T-helper 2 cell treated with Interferon-gamma antibody and Interleukin-4, amounts not matched to agents 5 μg/mL and 100 μg/mL, for 36 hours (primary cell): Measurements from ENCODE around the gene AKT1.

ENCODE experiments used
- DNase-seq: peaks from one replicate; pipeline ENCODE4 v3.0.0; 2021; ENCODE audit warnings: low spot score
- H3K27ac Mint-ChIP-seq: one replicate; pipeline ENCODE4 v1.8.0; 2021; ENCODE audit warnings: mild to moderate bottlenecking, mixed read lengths
- H3K27me3 Mint-ChIP-seq: one replicate; pipeline ENCODE4 v1.8.0; 2021; ENCODE audit warnings: low read depth, mixed read lengths
- H3K36me3 Mint-ChIP-seq: one replicate; pipeline ENCODE4 v1.8.0; 2021; ENCODE audit warnings: low read depth, mixed read lengths
- H3K4me1 Mint-ChIP-seq: one replicate; pipeline ENCODE4 v1.8.0; 2021; ENCODE audit warnings: low read depth, mixed read lengths
- H3K4me3 Mint-ChIP-seq: one replicate; pipeline ENCODE4 v1.8.0; 2022; ENCODE audit warnings: mild to moderate bottlenecking, moderate library complexity, mixed read lengths
- H3K9me3 Mint-ChIP-seq: one replicate; pipeline ENCODE4 v1.8.0; 2021; ENCODE audit warnings: mixed read lengths

Gene AKT1

DNA sequence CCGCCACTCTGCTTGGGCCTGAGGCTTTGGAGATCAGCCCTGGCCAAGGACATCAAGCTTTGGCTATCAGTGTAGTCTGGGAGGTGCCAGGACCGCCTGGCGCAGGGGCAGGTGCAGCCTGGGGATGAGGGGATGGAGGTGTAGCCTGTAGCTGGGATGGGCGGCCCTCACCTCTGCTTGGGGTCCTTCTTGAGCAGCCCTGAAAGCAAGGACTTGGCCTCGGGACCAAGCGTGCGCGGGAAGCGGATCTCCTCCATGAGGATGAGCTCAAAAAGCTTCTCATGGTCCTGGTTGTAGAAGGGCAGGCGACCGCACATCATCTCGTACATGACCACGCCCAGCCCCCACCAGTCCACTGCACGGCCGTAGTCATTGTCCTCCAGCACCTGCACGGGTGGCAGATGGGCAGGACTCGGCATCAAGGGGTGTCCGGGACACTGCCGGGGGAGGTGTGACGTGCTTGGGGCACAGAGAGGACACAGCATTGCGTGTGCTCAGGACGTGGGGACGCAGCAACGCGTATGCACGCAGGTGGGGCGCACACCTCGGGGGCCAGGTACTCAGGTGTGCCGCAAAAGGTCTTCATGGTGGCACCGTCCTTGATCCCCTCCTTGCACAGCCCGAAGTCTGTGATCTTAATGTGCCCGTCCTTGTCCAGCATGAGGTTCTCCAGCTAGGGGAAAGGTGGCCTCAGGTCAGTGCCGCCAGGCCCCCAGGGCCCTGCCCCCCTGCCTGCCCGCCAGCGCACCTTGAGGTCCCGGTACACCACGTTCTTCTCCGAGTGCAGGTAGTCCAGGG, 22.6 kb downstream of the AKT1 start:
- peaks cover 45% of the 10 kb centered on the region for H3K36me3 Mint-ChIP-seq
- peaks cover 5% of the 10 kb centered on the region for H3K9me3 Mint-ChIP-seq
- H3K27ac Mint-ChIP-seq, result no peak overlapping the region
- H3K4me1 Mint-ChIP-seq, result no peaks in the 10 kb centered on the region
- no peaks in the 10 kb centered on the region for H3K27me3 Mint-ChIP-seq
- DNase-seq, result no peak
- H3K4me3 Mint-ChIP-seq, result no peak overlapping the region

DNA sequence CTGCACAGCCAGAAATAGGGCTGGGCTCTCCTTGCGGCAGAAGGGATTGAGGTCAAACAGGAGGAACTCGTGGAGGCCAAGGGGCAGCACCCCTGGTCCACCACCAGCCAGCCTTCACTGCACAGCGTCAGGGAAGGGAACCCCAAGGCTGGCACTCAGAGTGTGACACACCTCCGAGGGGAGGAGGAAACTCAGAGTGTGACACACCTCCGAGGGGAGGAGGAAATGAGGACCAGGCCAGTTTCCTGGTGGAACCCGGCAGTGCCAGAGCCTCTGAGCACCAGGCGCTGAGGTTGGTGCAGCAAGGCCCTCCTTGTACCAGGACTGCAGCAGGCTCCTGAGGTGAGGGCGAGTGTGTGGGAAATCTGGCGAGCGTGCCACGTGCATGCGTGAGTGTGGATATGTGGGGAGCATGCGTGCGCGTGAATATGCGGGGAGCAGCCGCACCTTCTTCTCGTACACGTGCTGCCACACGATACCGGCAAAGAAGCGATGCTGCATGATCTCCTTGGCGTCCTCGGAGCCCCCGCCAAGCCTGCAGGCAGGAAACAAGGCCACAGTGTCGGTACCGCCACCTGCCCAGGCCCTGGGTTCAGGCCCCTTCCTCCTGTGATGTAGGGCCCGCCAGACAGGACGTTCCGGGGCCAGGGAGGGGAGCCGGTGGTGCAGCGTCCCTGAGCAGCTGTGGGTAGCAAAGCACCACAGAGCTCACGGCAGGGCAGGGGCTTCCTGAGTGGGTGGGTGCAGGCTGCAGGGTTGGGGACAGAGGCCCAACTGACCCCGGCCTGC, 23.4 kb downstream of the AKT1 start:
- no peaks in the 10 kb centered on the region for H3K4me1 Mint-ChIP-seq
- DNase-seq, result no peak
- no peaks in the 10 kb centered on the region for H3K27me3 Mint-ChIP-seq
- peaks cover 45% of the 10 kb centered on the region for H3K36me3 Mint-ChIP-seq
- H3K9me3 Mint-ChIP-seq, result peaks cover 5% of the 10 kb centered on the region
- no peak overlapping the region for H3K4me3 Mint-ChIP-seq
- H3K27ac Mint-ChIP-seq, result no peak overlapping the region

DNA sequence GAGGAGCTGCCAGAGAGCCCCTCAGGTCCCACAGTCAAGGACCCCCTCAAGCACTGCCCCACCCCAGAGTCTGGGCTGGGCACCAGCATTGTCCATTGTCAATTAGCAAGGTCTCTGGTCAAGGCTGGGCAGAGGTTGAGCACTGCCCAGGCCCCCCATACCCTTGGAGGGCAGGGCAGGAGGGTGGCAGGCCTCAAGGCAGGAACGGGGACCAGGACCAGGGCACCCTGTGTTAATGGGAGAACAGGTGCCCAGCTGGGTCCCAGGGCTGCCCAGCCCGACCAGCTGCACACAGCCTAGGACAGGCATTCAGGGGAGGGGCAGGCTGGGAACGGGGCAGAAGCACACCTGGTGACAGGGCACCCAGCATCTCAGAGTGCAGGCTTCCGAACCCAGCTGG, 24.2 kb downstream of the AKT1 start:
- Mint-ChIP-seq H3K9me3 (peaks cover 5% of the 10 kb centered on the region), H3K36me3 (peaks cover 40% of the 10 kb centered on the region), H3K4me1 (no peaks in the 10 kb centered on the region), H3K4me3 (no peak overlapping the region), H3K27ac (no peak overlapping the region), H3K27me3 (no peaks in the 10 kb centered on the region)
- no peak for DNase-seq

GRCh38 chr14:104770851-104771272, 24.7 kb downstream of the AKT1 start:
- no peak for DNase-seq
- peak overlapping the region; percentile 52 for H3K27ac Mint-ChIP-seq

DNA sequence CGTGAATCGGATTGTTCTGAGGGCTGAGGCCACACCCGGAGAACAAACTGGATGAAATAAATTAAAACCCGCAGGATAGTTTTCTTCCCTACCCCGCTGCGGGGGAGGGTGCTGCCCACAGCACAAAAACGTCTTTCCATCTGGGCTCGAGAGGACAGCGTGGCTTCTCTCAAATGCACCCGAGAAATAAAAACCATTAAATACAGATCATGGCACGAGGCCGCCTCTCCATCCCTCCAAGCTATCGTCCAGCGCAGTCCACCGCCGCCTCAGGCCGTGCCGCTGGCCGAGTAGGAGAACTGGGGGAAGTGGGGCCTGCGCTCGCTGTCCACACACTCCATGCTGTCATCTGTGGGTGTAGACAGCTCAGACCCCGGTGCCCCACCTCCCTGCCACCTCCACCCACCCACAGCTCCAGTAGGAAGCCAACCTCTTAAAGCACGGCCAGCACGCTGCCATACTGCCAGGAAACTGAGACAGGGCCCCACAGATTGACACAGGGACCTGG, 25.4 kb downstream of the AKT1 start:
- Mint-ChIP-seq H3K4me3 (no peak overlapping the region), H3K27me3 (no peaks in the 10 kb centered on the region), H3K27ac (no peak overlapping the region), H3K9me3 (peaks cover 5% of the 10 kb centered on the region), H3K4me1 (peaks cover 2% of the 10 kb centered on the region), H3K36me3 (peaks cover 36% of the 10 kb centered on the region)
- no peak for DNase-seq

More at GRCh38 chr14:104770851-104771272, 24.7 kb downstream of the AKT1 start:
- Mint-ChIP-seq H3K4me1 (no peaks in the 10 kb centered on the region), H3K36me3 (peaks cover 36% of the 10 kb centered on the region), H3K4me3 (no peak overlapping the region), H3K9me3 (peaks cover 5% of the 10 kb centered on the region), H3K27me3 (no peaks in the 10 kb centered on the region)

- DNase-seq, result no peak
- peaks cover 36% of the 10 kb centered on the region for H3K36me3 Mint-ChIP-seq
- H3K9me3 Mint-ChIP-seq, result peaks cover 5% of the 10 kb centered on the region
- no peak overlapping the region for H3K27ac Mint-ChIP-seq
- no peaks in the 10 kb centered on the region for H3K27me3 Mint-ChIP-seq
- H3K4me1 Mint-ChIP-seq, result peaks cover 2% of the 10 kb centered on the region
- H3K4me3 Mint-ChIP-seq, result no peak overlapping the region
Observed at GRCh38 chr14:104769324-104770071, 26.1 kb downstream of the AKT1 start.

DNA sequence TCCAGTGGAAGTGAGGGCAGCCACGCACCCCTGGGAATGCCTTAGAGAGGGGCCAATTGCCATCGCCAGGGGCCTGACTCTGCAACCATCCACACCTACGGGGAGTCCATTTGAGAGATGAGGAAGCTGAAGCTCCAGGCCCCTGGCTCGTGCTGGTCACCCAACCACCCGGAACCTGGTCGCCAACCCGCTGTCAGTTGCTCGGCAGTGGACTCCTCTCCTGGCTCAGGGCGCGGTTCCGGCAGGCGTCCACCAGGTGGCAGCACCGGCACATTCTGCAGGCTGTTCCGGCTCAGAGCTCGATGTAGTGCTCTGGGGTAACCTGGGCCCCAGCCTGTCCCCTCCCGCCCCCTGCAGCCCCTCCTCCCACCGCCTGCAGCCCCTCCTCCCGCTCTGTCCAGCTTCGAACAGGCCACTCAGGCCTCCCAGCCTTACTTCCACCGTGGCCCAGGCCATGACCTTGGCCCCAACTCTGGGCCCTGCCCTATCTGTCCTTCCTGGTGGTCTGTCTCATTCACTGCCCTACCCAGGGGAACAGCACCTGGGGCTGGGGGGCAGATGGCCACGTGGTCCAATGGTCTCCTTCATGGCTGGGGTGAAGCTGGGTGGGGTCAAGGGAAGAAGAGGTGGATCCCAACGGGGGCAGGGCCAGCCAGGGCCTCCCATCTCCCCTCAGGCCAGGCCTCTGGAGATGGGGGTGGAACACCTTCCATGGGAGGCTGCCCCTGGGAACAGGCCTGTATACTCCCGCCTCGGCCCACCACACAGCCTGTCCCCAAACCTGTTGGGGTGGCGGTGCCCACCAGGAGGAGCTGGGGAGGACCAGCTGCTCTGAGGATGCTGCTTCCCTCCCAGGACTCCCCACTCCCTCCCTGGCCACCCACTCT, 26.9 kb downstream of the AKT1 start:
- Mint-ChIP-seq H3K4me3 (no peak overlapping the region), H3K4me1 (peaks cover 2% of the 10 kb centered on the region), H3K9me3 (peaks cover 5% of the 10 kb centered on the region), H3K27ac (no peak overlapping the region), H3K36me3 (peaks cover 34% of the 10 kb centered on the region), H3K27me3 (no peaks in the 10 kb centered on the region)
- peak; percentile 84 for DNase-seq

DNA sequence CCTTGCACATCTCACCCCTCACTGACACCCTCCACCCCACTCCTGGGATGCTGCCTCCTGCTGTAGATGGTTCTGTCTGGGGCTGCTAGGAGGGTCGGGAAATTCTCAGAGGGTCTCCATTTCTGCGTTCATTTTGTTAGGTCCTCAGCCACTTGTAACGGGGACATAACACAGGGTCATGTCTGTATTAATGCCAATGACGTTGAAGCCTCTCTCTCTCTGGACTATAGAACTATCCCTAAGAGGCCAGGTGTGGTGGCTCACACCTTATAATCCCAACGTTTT, 28.0 kb downstream of the AKT1 start:
- Mint-ChIP-seq H3K27me3 (no peaks in the 10 kb centered on the region), H3K36me3 (peaks cover 28% of the 10 kb centered on the region), H3K4me1 (peaks cover 2% of the 10 kb centered on the region), H3K27ac (no peak overlapping the region), H3K4me3 (no peak overlapping the region), H3K9me3 (peaks cover 5% of the 10 kb centered on the region)
- no peak for DNase-seq

DNA sequence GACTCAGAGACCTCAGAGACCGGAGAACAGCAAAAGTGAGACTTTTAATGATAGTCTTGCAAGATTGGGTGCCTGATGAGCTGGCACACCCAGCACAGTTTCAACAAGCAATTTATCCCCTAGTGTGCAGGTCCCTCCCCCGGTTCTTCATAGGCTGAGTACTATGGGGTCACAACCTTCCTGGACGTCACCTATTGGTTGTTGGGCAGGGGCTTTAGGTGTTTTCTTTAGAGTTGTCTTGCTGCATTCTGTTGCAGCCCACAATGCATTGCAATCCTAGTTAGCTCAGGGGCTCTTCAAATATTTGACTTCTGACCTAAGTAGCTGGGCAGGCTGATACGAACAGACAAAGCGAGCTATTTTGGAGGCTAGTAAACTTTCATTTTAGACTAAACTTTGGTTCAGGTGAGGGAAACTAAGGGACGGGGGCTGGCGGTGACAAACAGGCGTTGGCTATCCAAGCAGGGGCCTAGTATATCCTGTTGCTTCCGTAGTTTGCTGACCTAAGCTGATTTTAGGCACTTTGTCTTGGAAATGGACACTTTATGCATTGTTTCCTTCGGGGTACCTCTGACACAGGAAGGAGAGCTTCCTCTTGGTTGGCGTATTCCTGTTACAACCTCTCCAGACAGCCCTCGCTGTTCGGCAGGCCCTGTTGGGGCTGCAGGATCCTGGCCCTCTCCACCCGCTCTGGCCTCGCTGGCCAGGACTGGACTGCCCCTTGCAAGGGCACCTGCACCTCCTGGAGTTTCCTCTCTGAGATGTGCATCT, 28.5 kb downstream of the AKT1 start:
- Mint-ChIP-seq H3K27me3 (no peaks in the 10 kb centered on the region), H3K27ac (no peak overlapping the region)

GRCh38 chr14:104766256-104766862, 29.2 kb downstream of the AKT1 start:
- H3K4me1 Mint-ChIP-seq, result peaks cover 2% of the 10 kb centered on the region
- no peak overlapping the region for H3K27ac Mint-ChIP-seq
- H3K4me3 Mint-ChIP-seq, result no peak overlapping the region
- peaks cover 5% of the 10 kb centered on the region for H3K9me3 Mint-ChIP-seq
- H3K36me3 Mint-ChIP-seq, result peaks cover 16% of the 10 kb centered on the region
- no peaks in the 10 kb centered on the region for H3K27me3 Mint-ChIP-seq
- no peak for DNase-seq

More for the DNA sequence above, 28.5 kb downstream of the AKT1 start:
- no peak for DNase-seq
- Mint-ChIP-seq H3K4me1 (peaks cover 2% of the 10 kb centered on the region), H3K9me3 (peaks cover 5% of the 10 kb centered on the region), H3K4me3 (no peak overlapping the region), H3K36me3 (peaks cover 23% of the 10 kb centered on the region)

DNA sequence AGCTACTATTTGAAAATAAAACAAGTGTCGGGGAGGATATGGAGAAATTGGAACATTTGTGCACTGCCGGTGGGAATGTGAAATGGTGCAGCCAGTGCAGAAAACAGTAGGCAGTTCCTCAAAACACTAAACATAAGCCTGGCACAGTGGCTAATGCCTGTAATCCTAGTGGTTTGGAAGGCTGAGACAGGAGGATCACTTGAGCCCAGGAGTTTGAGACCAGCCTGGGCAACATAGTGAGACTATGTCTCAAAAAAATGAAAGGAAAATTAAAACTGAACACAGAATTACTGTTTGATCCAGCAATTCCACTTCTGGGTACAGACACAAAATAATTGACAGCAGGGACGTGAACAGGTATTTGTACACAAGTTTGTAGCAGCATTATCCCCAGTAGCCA, 30.0 kb downstream of the AKT1 start:
- H3K27me3 Mint-ChIP-seq, result no peaks in the 10 kb centered on the region
- no peaks in the 10 kb centered on the region for H3K9me3 Mint-ChIP-seq
- no peak for DNase-seq
- no peak overlapping the region for H3K27ac Mint-ChIP-seq
- H3K4me1 Mint-ChIP-seq, result peaks cover 2% of the 10 kb centered on the region
- no peak overlapping the region for H3K4me3 Mint-ChIP-seq
- peaks cover 9% of the 10 kb centered on the region for H3K36me3 Mint-ChIP-seq
